ENCODE results near the gene PHLDA2. TPM values are rescaled to one million over a fixed set of nuclear protein-coding genes. Genes with fewer than 3 reads are reported as not detected.

Gene PHLDA2
- total and polyA plus RNA-seq, 8 donors = 3.1 to 34.2 (median 25.5) TPM; not detected in 3

DNA sequence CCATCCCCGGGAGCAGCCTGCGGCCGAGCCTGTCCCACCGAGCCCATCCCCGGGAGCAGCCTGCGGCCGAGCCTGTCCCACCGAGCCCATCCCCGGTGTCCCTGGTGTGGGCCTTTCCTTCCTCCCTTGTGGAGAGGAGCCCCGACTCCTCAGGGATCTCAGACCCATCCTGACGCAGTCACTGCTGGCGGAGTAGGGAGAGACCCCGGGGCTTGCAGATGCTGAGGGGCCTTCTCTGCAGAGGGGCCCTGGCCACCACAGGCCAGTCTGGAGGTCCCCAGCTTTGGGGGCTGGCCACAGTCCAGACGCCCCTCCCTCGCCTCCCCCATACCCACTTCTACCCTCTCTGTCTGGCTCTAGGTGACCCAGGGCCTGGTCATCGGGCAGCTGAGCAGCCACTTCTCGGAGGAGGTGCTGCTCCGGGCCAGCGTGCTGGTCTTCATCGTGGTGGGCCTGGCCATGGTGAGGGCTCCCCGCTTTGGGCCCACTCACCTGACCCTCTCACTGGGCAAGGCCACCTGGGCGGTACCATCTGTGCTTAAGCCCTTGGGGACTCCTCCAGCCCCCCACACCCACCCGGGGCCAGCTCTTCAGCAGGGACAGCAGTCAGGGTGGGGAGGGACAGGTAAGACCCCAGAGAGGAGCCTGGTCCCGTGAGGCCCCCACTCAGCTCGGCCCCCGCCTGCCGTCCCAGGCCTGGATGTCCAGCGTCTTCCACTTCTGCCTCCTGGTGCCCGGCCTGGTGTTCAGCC is 7.3 kb downstream of the PHLDA2 start:
- H3K36me3 ChIP-seq = no peaks in the 10 kb centered on the region
- peaks cover 0 to 16% (median 8%) of the 10 kb centered on the region in 4 donors for H3K4me1 ChIP-seq
- intact Hi-C loops (cut with DNase I; ENCODE audit: low total_unique reads) = no loop called here
- no peak for DNase-seq
- H3K4me3 ChIP-seq = no peak overlapping the region
- no peak for TF ChIP-seq POLR2A (IDR thresholded peaks at IDR 0.05)
- TF ChIP-seq POLR2AphosphoS5 (IDR thresholded peaks at IDR 0.05) = no peak
- TF ChIP-seq CTCF (IDR thresholded peaks at IDR 0.05) = no peak
- no peak for TF ChIP-seq EP300 (IDR thresholded peaks at IDR 0.05)
- H3K9me3 ChIP-seq = no peaks in the 10 kb centered on the region
- no peak overlapping the region for H3K27ac ChIP-seq
- H3K27me3 ChIP-seq = peaks cover 0 to 7% (median 0%) of the 10 kb centered on the region in 3 donors
- WGBS, 5 donors = 84 to 95% (median 90%) methylated on average over 9 to 26 of the region's 29 CpGs

DNA sequence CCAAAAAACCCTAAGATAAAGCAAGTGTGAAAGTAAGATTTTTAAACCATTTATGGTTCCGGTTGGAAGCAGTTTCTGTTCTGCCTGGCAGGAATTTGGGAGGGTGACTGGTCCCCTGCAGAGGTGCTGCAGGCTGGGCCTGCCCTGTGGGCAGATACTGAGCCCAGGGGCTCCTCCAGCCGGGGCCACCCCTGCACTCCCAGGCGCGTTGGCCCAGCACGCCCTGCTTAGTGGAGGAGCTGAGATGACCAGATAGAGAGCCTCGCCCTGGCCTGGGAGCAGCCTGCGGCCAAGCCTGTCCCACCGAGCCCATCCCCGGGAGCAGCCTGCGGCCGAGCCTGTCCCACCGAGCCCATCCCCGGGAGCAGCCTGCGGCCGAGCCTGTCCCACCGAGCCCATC is 8.0 kb downstream of the PHLDA2 start:
- Histone ChIP-seq H3K27me3 (peaks cover 0 to under 1% (median 0%) of the 10 kb centered on the region in 3 donors), H3K27ac (no peak overlapping the region), H3K4me1 (peaks cover 0 to 16% (median 8%) of the 10 kb centered on the region in 4 donors), H3K9me3 (no peaks in the 10 kb centered on the region), H3K4me3 (no peak overlapping the region), H3K36me3 (no peaks in the 10 kb centered on the region)
- DNase-seq = no peak
- 82 to 94% (median 88%) methylated on average over 4 to 12 of the region's 16 CpGs for WGBS, 5 donors
- intact Hi-C loops (cut with DNase I; ENCODE audit: low total_unique reads) = no loop called here
- TF ChIP-seq CTCF (IDR thresholded peaks at IDR 0.05) (no peak), POLR2A (IDR thresholded peaks at IDR 0.05) (no peak), POLR2AphosphoS5 (IDR thresholded peaks at IDR 0.05) (no peak), EP300 (IDR thresholded peaks at IDR 0.05) (no peak)

DNA sequence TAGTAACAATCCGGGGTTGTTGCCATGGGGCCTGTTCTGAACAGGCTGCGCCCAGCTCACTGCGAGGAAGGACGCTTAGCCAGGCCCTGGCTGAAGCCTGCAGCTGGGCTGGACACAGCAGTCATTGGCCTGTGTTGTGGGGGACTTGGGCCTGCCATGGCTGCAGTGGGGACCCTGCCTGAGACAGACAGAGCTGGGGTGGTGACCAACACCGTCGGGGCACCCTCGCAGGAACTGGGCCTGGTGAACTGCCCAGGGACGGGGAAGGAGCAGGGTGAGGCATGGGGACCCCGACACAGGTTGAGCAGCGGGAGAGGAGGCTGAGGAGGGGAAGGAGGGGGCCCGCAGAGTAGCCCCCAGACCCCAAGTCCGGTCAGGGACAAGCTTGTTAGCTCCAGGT is 8.9 kb downstream of the PHLDA2 start:
- intact Hi-C loops (cut with DNase I; ENCODE audit: low total_unique reads) = no loop called here
- WGBS, 5 donors = 91 to 95% (median 94%) methylated on average over 9 to 12 of the region's 12 CpGs
- DNase-seq = no peak

GRCh38 chr11:2919837-2920236 is 9.4 kb downstream of the PHLDA2 start:
- Histone ChIP-seq H3K9me3 (no peaks in the 10 kb centered on the region), H3K27ac (no peak overlapping the region), H3K27me3 (no peaks in the 10 kb centered on the region), H3K4me3 (no peak overlapping the region), H3K4me1 (peaks cover 0 to 10% (median 8%) of the 10 kb centered on the region in 4 donors), H3K36me3 (no peaks in the 10 kb centered on the region)
- 82 to 92% (median 92%) methylated on average over 7 to 13 of the region's 13 CpGs for WGBS, 5 donors
- intact Hi-C loops (cut with DNase I; ENCODE audit: low total_unique reads) = no loop called here
- no peak for DNase-seq
- TF ChIP-seq POLR2AphosphoS5 (IDR thresholded peaks at IDR 0.05) = no peak
- TF ChIP-seq POLR2A (IDR thresholded peaks at IDR 0.05) = no peak
- TF ChIP-seq CTCF (IDR thresholded peaks at IDR 0.05) = no peak
- no peak for TF ChIP-seq EP300 (IDR thresholded peaks at IDR 0.05)

More for the DNA sequence above, 8.9 kb downstream of the PHLDA2 start:
- Histone ChIP-seq H3K4me3 (no peak overlapping the region), H3K27me3 (no peaks in the 10 kb centered on the region), H3K4me1 (peaks cover 0 to 14% (median 8%) of the 10 kb centered on the region in 4 donors), H3K36me3 (no peaks in the 10 kb centered on the region), H3K9me3 (no peaks in the 10 kb centered on the region), H3K27ac (no peak overlapping the region)
- TF ChIP-seq POLR2AphosphoS5 (IDR thresholded peaks at IDR 0.05) (no peak), CTCF (IDR thresholded peaks at IDR 0.05) (no peak), POLR2A (IDR thresholded peaks at IDR 0.05) (no peak), EP300 (IDR thresholded peaks at IDR 0.05) (no peak)
